NCI-H748 (cell line): ENCODE data around the gene FAM107B.
"Not testable (repeated sequence)": the region's sequence is repeated elsewhere in the genome, so short reads cannot be mapped to it uniquely, and the experiment has no call there.

Source experiments
- DNase-seq: peaks from one replicate; lab custom pipeline; 2025; ENCODE audit not compliant: unreplicated experiment; lab: John Stamatoyannopoulos, UW

The FAM107B gene

DNA sequence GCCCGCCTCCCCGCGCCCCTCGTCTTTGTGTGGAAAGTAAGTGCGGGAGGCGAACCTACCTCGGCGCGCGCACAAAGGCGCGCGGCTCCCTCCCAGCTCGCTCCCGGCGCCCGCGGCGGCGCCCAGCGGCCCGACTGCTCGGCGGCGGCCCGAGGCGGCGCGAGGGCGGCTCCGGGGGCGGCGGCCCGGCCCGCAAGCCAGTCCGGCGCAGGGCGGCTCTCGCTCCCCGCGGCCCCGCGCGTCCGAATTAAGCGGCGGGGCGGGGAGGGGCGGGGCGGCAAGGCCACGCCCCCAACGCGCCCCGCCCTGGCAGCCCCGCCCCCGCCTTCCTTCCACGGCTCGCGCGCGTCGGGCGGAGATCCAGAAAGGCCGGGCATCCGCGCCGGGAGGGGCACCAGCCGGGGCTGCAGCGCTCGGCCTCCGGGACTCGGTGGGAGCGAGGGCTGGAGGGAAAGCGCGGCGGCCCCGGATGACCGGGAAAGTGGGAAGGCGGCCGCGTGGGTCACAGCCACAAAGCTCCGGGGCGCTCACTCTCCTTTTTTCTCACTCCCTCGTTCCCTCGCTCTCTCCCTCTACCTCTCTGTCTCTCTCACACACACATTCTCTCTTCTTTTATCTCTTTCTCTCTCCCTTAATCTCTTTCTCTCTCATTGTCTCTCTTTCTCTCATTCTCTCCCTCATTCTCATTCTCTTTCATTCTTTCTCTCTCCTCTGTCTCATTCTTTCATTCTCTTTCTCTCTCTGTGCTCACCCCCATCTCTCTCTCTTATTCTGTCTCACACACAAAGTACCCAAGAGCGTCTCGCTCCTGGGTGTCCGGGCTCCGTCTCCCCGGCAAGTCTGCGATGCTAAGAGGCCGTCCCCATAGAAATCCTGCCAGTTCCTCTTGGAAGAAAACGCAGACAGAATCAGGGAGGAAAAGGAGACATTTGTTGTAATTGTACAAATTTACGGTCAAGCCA lies 170.2 kb downstream of the FAM107B start:
- peak; percentile 82 for DNase-seq

GRCh38 chr10:14603534-14604102 lies 171.1 kb downstream of the FAM107B start:
- peak; percentile 30 for DNase-seq

GRCh38 chr10:14602807-14603533 lies 171.7 kb downstream of the FAM107B start:
- peak; percentile 30 for DNase-seq

- no peak for DNase-seq
Measured at GRCh38 chr10:14601872-14602725, 172.6 kb downstream of the FAM107B start.

- DNase-seq, result no peak
Measured at GRCh38 chr10:14601326-14601725, 173.4 kb downstream of the FAM107B start.

DNA sequence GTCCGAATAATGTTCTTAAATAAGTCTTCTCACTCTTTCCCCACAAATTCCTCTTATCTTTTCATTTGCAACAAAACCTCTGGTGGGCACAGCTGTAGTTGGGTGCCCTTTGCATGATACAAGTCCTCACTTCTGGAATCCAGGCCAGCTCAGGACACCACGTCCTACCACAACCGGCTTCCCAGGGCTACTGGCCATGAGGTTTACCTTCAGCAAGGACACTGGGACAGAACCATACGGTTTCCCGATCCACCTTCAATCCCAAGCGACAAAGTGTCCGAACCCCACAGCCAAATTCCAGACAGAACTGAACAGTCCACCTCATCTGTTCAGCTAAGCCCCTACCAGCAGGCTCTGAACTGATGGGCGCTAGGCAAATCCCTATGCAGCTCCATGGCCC lies 174.6 kb downstream of the FAM107B start:
- DNase-seq, result no peak

DNA sequence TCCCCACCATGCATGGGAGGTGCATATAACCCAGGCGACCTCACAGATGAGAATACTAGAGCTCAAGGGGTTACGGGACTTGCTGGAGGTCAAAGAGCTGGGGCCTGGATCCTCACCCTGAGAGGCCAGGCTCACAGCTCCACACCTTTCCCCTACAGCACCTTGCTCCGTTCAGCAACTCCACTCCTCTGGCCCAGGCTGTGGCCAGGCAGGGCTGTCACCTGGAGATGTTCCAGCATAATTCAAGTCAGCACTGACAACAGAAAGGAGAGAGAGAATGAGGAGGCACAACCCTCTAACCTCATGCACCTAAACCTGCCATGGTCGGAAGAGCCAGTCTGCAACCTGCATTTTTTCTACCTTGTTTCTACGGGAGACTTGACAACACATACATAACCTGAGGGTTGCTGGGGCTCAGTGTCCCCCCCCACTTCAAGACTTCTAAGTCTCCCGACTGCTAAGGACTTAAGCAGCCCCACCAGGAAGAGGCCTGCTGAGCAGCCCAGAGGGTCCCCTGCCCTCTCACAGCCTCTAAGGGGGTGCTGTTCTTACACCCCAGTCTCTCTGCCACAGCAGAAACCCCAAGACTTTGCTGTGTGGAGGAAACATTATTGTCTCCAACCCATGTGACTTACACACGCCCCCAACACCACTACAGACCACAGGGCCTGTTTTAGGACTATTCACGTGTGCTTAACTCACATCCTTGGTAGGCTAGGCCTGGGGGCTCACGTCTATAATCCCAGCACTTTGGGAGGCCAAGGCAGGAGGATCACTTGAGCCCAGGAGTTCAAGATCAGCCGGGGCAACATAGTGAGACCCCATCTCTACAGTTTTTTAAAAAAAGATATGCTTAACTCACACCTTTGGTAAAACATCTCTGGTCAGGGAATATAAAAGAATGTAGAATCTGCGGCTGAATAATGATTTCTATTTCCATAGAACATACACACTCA lies 175.6 kb downstream of the FAM107B start:
- DNase-seq, result no peak

- no peak for DNase-seq
Measured at GRCh38 chr10:14595526-14596182, 179.0 kb downstream of the FAM107B start.

GRCh38 chr10:14594878-14595525 lies 179.7 kb downstream of the FAM107B start:
- DNase-seq, result no peak

DNA sequence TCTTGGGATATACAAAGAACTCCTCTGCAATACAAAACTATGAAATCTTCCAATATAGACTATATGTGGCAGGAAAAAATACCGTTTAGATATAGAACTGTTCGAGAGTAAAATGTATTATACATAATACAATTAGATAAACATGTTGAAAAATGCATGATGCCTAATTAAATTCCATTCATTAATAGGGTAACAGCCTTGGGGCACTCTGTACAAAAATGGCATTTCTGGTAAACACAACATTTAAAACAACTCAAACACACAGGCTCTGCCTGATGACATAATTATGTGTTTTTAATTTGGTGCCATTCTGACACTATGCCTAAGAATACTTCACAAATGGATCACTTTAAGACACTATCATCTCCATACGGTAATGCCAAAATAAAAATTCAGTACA lies 180.9 kb downstream of the FAM107B start:
- DNase-seq, result no peak

DNA sequence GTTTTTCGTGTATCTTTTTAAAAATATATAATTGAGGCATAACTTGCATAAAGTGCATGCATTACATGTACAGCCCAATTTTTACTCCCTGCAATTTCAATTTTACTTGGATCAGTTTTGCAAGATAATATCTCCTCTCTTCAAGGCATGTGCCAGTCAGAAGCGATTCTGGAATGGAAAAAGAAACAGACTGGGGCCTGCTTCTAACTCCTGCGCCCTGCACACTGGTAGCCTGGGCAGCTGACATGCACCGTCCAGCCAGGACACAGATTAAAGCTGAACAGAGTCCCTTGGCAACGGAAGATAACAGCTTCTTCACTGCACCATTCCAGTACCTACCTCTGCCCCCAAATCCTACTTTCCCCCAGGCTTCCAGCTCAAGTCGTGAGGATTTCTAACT lies 182.1 kb downstream of the FAM107B start:
- no peak for DNase-seq

DNA sequence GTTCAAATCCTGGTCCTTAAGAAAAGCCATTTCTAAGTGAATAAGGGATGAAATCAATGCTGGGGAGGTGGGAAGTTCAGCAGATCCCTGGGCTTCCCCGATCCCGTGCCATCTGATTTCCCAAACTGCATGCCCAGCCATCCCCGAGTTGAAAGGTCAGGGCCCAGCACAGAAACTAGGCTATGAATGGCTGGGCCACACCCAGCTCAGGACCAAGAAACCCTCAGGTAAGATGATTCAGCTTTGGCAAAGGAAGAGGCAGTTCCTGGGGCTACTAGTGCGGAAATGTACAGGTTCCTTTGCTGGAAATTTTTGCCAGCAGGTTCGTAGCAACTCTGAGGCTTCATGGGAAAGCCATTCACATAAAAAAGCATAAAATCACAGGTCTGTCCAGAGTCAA lies 182.7 kb downstream of the FAM107B start:
- DNase-seq, result no peak

GRCh38 chr10:14588938-14589294 lies 185.8 kb downstream of the FAM107B start:
- DNase-seq, result not testable (repeated sequence)

GRCh38 chr10:14588084-14588937 lies 186.4 kb downstream of the FAM107B start:
- no peak for DNase-seq

- DNase-seq, result no peak
Measured at GRCh38 chr10:14587540-14588083, 187.1 kb downstream of the FAM107B start.

DNA sequence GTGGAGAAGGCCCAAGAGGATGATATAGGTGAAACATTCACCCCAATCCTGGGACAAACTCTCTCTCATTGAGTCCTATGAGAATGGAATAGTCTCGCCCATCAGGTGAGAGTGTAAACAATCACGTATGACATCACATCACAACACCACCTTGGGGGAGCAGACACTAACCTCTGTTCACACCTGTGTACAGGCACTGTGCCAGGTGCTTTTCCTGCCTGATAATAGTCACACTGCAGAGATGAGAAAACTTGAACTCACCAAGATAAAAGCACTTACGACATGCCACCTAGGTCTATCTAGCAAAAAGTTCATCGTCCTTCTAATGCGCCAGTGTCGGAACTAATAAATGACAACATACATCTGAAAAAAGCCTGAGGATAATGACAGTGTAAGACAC lies 187.8 kb downstream of the FAM107B start:
- peak; percentile 42 for DNase-seq
